Measurements from ENCODE around the gene ORM1.

Gene ORM1

GRCh38 chr9:114278881-114279570 is 43.9 kb upstream of the ORM1 start:
- H3K4me3 ChIP-seq (ENCODE audit: low read depth, low read length): no peak overlapping the region
- DNase-seq (ENCODE audit: low read depth): no peak
- TF ChIP-seq CTCF (IDR thresholded peaks at IDR 0.05; ENCODE audit: low read depth, low read length, missing control alignments): no peak

- no peak for DNase-seq (ENCODE audit: low read depth)
- no peak for TF ChIP-seq CTCF (IDR thresholded peaks at IDR 0.05; ENCODE audit: low read depth, low read length, missing control alignments)
- no peak overlapping the region for H3K4me3 ChIP-seq (ENCODE audit: low read depth, low read length)
Measured at GRCh38 chr9:114279693-114280092, 43.2 kb upstream of the ORM1 start.

GRCh38 chr9:114280636-114281472 is 42.0 kb upstream of the ORM1 start:
- no peak for DNase-seq (ENCODE audit: low read depth)
- no peak overlapping the region for H3K4me3 ChIP-seq (ENCODE audit: low read depth, low read length)
- TF ChIP-seq CTCF (IDR thresholded peaks at IDR 0.05; ENCODE audit: low read depth, low read length, missing control alignments): no peak

GRCh38 chr9:114281473-114282103 is 41.3 kb upstream of the ORM1 start:
- DNase-seq (ENCODE audit: low read depth): no peak
- TF ChIP-seq CTCF (IDR thresholded peaks at IDR 0.05; ENCODE audit: low read depth, low read length, missing control alignments): no peak
- H3K4me3 ChIP-seq (ENCODE audit: low read depth, low read length): no peak overlapping the region

- DNase-seq (ENCODE audit: low read depth): no peak
- no peak for TF ChIP-seq CTCF (IDR thresholded peaks at IDR 0.05; ENCODE audit: low read depth, low read length, missing control alignments)
- no peak overlapping the region for H3K4me3 ChIP-seq (ENCODE audit: low read depth, low read length)
Measured at GRCh38 chr9:114282104-114282485, 40.8 kb upstream of the ORM1 start.

- no peak for TF ChIP-seq CTCF (IDR thresholded peaks at IDR 0.05; ENCODE audit: low read depth, low read length, missing control alignments)
- no peak overlapping the region for H3K4me3 ChIP-seq (ENCODE audit: low read depth, low read length)
- DNase-seq (ENCODE audit: low read depth): no peak
Measured at GRCh38 chr9:114282507-114282906, 40.4 kb upstream of the ORM1 start.

Data from GM12864 (cell line).